Breast epithelium (tissue), 3 donors: ENCODE measurements around the gene ACVRL1.

ENCODE experiments used
- POLR2AphosphoS5 ChIP-seq, 3 donors: sonication (generic); formaldehyde crosslinking; IDR thresholded peaks; one replicate each; pipeline ENCODE4 v1.6.1; 2017; ENCODE audit warnings: antibody characterized with exemption in 3 of 3
- TF ChIP-seq, protein P1 (sequence below), 3 donors: fragments of 450-650 bp; IDR thresholded peaks; one replicate each; pipeline ENCODE4 v1.5.1; 2016 to 2017; ENCODE audit warnings: antibody characterized with exemption in 3 of 3, mild to moderate bottlenecking in 3 of 3, moderate library complexity in 3 of 3

DNA sequence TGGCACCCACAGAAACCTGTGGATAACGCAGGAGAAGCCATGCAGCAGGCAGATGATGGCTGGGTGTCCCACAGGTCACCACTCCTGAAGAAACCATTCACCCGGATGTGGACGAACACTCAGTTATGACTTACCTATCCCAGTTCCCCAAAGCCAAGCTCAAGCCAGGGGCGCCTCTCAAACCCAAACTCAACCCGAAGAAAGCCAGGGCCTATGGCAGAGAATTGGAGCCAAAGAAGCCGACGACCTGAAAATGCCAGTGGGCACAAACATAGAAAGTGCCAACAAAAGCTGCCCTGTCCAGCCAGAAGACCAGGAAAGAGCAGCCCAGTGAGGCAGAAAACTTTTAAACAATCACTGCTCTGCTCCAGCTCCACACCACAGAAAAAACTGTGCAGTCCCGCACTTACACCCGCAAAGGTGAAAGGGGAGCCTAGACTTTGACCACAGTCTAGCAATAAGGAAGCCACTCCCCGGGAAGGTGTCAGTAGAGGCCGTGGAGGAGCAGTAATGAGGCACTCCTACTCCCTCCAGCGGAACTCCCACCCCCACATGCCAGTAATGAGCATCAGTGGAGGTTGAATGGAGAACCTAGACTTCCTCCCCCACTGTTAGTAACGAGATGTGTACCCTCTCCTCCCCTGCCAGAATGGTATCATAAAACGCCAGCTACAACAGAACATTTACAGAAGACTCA is 6.0 kb upstream of the ACVRL1 start:
- TF ChIP-seq, protein P1, sequence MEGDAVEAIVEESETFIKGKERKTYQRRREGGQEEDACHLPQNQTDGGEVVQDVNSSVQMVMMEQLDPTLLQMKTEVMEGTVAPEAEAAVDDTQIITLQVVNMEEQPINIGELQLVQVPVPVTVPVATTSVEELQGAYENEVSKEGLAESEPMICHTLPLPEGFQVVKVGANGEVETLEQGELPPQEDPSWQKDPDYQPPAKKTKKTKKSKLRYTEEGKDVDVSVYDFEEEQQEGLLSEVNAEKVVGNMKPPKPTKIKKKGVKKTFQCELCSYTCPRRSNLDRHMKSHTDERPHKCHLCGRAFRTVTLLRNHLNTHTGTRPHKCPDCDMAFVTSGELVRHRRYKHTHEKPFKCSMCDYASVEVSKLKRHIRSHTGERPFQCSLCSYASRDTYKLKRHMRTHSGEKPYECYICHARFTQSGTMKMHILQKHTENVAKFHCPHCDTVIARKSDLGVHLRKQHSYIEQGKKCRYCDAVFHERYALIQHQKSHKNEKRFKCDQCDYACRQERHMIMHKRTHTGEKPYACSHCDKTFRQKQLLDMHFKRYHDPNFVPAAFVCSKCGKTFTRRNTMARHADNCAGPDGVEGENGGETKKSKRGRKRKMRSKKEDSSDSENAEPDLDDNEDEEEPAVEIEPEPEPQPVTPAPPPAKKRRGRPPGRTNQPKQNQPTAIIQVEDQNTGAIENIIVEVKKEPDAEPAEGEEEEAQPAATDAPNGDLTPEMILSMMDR (IDR thresholded peaks at IDR 0.05), result no peak
- TF ChIP-seq POLR2AphosphoS5 (IDR thresholded peaks at IDR 0.05), result no peak
